NCI-H1417 treated with DMSO at 0.1 percent for 48 hours (cell line): ENCODE results near the gene PARP6.

Source experiments
- DNase-seq: peaks from one replicate; lab custom pipeline; 2025; lab: John Stamatoyannopoulos, UW

PARP6 gene, protein sequence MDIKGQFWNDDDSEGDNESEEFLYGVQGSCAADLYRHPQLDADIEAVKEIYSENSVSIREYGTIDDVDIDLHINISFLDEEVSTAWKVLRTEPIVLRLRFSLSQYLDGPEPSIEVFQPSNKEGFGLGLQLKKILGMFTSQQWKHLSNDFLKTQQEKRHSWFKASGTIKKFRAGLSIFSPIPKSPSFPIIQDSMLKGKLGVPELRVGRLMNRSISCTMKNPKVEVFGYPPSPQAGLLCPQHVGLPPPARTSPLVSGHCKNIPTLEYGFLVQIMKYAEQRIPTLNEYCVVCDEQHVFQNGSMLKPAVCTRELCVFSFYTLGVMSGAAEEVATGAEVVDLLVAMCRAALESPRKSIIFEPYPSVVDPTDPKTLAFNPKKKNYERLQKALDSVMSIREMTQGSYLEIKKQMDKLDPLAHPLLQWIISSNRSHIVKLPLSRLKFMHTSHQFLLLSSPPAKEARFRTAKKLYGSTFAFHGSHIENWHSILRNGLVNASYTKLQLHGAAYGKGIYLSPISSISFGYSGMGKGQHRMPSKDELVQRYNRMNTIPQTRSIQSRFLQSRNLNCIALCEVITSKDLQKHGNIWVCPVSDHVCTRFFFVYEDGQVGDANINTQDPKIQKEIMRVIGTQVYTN

DNA sequence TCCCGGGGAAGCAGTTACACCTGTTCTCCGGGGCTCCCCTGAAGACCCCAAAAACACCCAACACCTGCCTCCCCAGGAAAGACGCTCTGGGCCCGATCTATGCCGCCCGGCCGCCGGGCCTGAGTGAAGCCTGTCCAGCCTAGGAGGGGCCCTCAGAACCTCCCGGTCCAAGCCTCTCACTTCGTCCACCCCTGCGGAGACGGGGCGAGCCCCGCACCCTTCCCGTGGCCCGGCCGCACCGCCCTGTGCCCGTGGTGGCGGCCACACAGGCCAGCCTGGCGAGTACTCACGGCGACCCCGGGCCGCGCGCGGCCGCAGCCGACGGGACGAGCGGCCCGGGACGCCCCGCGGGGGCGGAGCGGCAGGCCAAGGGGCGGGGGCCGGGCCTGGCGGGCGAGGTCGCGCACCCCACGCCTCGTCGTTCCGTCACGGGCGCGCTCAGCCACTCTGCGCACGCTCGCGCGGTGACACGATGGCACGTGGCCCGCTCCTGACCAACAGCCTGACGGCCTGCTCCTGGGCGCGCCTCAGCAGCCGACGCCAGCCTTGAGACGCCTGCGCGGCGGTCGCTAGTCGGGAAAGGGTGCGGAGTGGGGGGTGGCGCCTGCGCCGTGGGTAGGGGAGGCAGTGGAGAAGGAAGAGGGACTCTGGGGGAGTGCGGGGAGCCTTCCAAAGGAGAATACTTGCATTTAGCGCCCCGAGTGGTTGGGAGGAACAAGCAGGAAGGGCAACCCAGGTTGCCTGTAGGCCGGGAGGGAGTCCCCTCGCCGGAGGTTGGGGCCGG, at the start of gene PARP6:
TSS of gene PARP6 (minus strand) at position 342 of the 784 bp plus-strand sequence. CDS start 5,077 bp downstream, outside the sequence.
- peak; percentile 95 for DNase-seq

DNA sequence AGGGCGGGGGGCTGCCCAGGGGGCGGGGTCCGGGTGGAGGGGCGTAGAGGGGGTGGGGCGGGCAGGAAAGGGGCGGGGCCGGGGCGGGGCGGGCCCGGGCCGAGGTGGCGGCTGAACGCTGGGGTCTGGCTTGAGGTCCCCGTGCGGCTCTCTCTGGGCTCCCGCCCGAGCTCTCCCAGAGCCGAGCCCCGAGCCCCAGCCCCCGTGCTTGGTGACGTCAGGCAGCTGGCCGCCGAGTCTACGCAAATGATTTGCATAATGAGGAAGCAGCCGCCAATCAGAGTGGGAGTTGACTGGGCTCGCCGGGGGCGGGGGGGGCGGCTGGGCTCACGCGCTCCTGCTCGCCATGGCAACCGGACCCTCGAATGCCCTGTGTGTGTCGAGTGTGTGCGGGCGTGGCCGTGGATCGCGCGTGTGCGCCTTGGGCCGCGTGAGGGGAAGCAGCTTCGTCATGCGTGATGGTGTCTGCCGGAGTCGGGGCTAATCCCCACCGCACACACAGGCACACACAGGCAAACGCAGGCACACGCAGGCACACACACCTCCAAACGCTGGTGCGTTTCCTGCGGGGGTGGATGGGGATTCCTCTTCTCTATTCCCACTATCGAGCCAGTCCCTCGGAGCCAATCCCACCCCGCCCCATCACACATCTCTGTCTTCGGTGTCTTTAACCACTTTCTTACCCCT, 47.8 kb upstream of the PARP6 start, which contains the start of gene CELF6:
TSS of gene CELF6 (minus strand) at position 173 of the 687 bp plus-strand sequence. CDS start 283 bp downstream, outside the sequence.
- DNase-seq = peak; percentile 83

DNA sequence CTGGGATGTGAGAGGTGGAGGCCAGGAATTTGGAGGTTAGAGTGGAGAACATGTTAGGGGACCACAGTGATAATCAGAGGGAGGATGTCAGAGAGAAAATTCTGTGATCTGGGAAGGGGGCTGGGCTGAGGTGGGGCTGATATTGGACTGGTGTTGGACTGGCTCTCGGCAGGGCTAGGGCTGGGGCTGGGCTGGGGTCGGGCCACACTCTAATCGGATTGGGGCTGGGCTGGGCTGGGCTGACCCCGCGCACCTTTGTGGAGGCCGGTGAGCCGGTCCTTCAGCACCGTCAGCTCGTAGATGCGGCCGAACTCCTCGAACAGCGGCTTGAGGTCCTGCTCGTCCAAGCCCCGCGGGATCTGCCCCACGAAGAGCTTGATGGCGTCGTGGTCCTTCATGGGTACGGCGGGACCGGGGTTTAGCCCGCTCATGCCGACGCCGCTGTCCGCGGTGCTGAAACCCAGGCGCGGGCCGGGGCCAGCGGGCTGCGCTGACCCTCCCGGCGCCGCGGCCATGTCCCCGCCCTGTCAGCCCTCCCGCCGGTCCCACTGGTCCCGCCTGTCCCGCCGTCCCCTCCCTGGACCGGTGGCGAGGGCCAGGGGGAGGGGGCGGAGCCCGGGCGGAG, 47.1 kb upstream of the PARP6 start:
- DNase-seq = no peak

DNA sequence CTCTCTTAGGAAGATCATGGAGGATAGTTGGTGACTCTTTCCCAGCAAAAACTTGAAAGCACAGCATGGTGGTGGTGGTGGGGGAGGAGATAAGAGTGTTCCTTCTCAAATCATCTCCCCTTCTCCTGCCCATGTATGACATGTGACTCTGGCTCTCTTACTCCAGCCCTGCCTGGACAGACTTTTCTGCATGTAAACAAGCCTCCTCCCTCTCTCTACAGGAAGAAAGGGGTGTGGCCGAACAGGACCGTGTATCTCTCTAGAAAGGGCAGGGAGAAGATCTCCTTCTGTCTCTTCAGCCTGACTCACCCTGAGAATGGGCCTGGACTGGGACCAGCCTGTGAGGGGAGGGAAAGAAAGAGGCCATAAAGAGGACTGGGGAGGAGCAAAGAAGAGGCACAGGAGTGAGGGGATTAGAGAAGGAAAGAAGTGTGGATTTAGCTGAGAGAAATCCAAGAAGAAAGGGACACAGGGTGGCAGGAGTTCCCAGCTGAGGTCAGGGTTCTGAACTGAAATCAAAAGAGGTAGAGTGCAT, 46.1 kb upstream of the PARP6 start:
- DNase-seq = no peak

DNA sequence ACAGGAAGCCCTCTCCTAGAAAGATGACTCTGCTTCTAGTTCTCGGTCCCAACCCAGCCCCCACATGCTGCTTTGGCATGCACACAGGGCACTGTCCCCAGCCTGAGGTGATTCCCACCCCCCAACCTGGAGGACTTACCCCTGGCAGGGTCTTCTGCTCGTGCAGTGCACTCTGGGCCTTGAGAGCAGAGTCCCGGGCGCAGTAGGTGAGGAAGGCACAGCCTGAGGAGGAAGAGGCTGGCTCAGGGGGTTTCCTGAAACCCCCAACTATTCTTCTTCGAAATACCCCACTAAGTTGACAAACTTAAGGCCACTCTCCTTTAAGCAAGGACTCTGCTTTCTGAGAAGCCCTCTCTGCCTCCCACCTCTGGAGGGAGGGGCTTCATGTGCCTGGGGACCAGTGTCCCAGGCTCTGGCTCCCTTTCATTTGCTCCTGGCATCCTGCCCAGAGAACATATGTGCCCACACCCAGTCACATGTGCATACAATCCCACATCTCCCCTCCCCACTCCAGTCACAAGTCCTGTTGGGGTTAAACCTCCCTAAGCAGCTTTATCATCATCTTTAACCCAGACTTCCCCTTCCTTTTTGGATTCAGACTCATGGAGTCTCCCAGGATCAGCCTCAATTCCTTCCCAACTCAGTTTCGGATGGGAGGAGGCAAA, 43.5 kb upstream of the PARP6 start:
- no peak for DNase-seq

DNA sequence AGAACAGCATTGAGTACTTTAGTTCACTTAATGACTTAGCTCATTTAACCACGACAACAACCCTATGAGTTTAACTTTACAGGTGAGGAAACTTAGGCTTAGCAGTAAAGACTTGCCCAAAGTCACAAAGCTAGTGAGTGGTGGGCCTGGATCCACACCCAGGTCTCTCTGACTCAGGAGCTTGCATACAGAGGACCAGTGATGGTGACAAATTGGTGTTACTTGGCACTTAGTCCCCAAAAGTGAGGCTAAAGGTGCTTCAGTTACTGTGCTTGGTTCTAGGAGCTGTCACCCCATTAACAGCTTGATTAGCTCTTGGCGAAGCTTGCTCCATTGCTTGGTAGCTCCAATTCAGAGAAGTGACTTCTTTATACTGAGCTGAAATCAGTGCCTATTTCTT, 41.5 kb upstream of the PARP6 start:
- no peak for DNase-seq

DNA sequence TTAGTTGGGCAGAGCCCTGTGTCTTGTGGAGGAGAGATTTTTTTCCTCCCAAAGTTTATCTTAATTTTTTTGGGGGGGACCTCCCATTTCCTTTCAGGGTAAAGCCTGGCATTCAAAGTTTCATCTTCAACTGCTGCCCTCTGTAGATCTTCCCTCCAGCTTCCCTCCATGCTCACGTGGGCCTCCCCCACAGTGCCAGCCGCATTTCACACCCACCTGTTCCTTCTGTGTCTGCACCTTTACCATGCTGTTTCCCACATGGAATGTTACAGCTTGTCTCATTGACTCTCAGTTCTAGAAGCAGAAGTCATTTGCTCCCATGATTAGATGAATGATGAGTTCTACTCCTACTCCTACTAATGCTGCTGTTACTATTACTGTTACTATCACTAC, 41.1 kb upstream of the PARP6 start:
- no peak for DNase-seq

DNA sequence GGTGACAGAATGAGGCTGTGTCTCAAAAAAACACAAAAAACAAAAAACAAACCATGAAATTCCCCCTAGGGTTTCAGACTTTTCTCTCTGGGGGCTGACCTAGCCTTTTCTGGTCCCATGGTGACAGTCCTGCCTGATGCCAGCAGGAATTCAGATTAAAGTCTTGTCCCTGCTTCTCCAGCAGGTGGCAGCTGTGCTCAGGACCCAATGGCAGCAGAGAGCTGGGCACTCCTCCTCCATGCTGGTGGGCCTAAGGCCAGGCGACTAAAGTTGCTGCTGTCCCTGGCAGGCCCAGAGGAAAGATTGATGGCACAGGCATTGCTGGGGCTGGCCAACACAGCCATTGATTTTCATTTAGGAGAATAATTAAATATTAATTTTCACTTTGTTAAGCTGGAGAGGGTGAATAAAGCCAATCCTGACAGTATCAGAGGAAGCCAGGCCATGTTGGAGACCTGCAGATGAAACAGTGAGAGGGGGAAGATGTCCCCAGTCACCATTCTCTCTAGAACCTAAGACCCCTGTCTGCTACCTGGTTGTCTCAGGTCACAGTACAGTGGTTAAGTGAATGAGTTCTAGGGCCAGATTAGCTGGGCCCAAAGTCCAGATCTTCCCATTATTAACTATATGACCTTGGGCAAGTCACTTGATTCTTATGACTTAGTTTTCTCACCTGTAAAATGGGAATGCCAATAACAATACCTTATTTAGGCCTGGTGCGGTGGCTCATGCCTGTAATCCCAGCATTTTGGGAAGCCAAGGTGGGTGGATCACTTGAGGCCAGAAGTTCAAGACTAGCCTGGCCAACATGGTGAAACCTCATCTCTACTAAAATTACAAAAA, 40.5 kb upstream of the PARP6 start:
- no peak for DNase-seq

DNA sequence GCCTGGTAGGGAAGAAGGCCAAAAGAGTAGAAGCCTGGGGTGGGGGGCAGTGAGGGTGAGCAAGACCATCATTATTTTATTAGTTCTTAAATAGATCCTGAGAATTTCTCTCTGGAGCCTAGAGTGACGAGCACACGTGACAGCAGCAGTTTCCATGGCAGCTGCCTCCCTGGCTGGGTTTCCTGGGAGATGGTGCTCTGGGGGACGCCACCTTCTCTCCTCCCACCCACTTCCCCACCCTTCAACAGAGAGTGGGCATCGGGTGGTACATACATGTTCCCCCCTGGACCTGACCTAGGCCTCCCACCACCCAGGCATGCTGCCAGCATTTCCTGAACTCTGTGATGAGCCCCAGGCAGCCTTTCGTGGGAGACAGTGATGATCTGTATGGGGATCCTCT, 34.7 kb upstream of the PARP6 start:
- no peak for DNase-seq

DNA sequence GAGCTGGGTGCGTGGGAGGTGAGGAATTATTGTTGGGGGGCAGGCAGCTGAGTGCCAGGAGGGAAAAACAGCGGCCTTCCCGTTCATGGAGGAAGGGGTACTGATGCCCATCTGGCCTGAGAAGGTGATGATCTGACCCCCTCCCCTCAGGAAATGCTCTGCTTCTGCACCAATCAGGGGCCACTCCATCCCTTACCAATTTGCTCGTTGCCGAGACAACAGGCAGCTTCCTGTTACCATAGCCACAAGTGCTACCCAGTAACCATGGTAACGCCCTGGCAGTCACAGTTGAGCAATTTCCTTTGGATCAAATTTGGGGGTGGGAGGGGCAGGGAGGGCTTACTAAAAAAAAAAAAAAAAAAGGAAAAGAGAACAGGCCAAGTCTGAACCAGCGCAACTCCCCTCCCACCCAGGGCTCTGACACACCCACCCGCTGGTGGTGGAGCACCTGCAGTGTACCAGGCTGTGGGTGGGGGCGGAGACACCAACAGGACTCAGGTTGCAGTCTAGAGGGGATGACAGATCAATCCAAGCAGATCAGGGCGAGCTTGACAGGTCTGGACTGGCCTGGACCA, 33.9 kb upstream of the PARP6 start:
- DNase-seq = peak; percentile 21

DNA sequence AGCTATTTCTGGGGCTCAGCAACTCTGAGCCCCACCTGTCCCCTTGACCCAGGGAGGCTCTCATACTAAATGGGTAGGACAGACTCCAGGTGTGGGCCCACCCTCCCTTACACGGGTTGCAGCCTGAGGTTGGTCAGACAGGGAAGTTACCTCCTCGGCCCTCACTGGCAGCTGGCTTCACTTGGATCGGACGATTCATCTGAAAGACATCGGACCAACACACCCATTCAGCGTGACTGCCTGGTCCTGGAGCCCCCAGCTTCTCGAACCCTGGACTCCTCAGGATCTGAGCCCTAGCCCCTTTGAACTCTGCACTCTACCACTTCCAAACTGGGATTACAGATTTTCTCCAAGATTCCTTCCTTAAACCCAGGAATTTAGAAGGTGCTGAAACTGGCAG, 32.2 kb upstream of the PARP6 start:
- DNase-seq = no peak

DNA sequence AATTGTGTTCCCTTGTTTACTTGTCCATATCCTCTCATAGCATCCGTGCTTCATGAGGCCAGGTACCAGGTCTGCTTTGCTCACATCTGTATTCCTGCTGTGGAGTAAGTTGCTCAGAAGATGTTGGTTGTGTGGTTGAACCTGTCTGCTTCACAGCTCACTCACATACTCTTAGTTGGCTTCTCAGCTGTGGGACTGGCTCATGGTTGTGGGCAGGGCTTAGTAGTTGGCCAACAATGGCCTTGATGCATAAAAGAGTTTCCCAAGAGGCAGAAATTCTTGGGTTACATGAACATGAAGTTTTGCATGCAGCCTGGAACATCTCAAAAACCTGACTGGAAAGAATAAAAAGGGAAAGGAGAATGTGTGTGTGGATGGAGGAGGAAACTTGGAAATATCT, 30.6 kb upstream of the PARP6 start:
- no peak for DNase-seq

DNA sequence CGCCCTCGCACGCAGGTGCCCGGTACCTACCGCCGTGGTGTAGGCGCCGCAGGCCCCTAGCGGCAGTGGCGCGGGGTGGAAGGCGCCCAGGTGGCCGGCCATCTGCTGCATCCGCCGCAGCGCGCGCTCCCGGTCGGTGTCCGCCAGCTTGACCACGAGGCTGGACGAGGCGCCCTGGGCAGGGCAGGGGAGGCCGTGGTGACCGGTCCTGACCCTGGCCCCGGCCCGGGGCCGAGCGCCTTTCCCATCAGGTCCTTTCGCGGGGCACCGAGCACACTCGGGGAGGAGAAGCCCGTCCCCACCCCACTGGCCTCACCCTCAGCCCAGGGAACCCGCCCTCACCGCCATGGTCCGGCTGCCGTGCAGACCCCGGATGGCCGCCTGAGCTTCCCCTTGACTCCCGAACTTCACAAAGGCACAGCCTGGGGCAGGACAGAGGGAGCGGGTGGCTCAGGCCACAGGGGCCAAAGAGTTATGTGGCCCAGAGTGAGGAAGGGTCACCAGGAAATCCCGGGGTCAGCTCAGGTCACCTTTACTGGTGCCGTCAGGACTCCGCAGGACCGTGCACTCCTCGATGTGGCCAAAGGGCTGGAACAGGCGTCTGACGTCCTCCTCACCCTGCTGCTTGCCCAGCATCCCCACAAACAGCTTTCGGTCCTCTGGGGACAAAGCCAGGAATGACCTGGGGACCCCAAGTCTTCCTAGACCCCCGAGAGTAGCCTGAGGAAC, 17.4 kb upstream of the PARP6 start:
- DNase-seq = no peak

DNA sequence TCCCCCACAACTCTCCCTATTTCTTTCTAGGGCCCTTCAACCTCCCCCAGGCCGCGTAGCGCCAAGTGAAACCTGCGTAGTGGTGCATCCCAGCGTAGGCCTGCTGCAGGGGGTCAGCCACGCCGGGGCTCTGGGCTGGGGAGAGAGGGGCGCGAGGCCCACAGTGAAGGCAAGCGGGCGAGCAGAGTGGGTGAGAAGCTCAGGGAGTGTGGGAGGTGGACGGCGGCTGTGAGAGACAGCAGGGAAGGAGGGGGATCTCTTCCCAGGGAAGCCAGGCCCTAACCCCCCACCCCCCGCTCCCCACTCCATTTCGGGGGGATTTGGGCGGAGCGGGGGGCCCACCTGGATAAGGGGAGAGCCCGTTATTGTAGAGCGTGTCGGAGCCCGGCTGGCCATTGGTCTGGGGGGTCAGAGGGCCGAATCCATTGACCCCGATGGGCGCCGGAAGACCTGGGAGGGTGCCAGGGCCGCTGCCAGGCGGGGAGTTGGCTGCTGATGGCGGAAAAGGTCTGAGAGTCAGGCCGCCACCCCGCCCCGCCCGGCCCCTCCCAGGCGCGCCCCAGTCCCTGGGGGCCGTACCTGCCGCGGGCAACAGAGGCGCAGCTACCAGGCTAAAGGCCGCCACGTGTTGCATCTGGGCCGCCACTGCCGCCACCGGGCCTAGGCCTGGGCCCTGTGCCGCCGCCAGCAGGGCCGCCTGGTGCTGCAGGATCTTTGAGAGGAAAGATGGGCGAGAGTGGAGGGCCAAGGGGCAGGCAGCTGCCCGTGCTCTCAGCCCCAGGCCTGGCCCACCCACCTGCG, 16.6 kb upstream of the PARP6 start:
- DNase-seq = no peak

DNA sequence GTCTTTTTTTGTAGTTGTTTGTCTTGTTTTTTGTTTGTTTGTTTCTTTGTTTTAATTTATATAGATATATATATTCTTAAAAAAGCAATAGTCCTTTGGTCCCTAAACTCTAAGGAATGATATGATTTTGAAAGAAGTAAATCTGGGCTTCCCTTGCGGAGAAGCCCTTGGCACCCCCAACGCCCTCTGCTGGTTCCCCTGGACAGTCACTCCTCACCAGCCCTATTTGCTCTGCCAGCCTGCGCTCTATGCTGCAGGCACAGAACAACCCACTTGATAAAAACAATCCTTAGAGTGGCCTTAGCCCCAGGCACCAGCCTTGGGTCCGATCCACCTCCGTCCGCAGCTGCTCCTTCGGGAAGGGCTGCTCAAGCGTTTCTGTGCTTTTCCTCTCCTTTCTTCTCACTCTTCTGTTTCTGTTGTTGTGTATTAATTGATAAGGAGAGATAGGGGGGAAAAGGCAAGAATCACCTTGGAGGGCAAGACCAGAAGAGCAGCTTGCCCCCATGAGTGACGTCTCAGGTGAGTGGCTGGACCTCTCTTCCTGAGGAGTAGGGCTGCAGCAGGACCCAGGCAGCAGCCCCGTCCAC, 13.7 kb upstream of the PARP6 start:
- DNase-seq = no peak

DNA sequence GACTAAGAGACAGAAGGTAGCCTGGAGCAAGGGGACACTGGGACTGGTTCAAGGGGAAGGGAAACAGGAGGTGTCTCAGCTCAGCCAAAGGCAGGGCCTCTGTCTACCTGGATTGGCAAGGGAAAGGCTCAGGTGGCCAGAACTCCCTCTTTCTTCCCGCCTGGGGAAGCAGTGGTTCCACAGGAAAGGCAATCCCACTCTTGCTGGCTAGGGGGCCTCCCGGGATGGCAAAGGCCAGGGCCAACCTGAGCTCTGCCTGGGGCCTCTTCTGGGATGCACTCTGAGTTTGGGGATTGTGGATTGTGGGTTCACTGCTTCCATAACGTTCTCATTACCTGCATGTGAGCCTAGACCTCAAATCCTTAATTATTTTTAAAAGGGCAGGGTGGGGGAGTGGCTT, 13.0 kb upstream of the PARP6 start:
- no peak for DNase-seq

DNA sequence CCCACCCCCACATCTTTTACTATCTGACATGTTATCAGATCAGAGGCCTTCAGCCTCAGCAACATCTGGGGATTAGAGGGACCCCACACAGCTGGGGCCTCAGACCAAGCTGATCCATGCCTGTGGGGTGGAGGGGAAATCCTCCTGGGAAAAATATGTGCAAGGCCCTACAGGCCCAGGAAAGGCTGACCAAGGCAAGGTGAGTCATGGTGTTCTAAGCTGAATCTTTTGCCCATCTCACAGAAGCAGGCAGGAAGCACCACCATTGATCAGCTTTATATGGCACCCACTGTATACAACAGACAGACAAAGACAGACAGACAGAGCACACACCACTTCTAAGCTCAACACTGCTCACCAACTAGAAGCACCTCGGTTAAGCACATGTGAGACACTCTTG, 12.4 kb upstream of the PARP6 start:
- DNase-seq = no peak

DNA sequence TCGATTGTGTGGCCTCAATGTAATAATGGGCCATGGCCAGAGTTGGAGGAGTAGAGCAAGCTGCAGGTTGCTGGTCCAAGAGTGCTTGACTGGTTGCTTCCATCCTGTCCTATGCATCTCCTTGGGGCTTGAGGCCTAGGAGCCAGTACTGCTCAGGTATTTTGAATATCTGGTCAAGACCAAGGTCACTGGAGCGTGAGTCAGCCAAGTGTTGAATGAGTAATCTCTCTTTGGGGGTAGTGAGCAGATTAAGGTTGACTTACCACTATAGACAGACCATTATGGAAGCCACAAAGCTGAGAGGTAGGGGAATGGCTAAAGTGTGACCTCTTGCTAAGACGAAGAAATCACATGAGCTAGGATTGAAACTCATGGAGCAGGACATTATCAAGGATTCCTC, 9.4 kb upstream of the PARP6 start:
- no peak for DNase-seq
